DND-41 (cell line): ENCODE results near the gene RNFT1.

ENCODE experiments used
- ATAC-seq: fragments of 200-7000 bp; cut with Tn5 transposase; 3 replicates; pipeline ENCODE4 v1.9.1; 2021; ENCODE audit warnings: low read depth; ENCODE audit not compliant: insufficient read depth
- DNase-seq: peaks from one replicate; pipeline ENCODE4 v3.0.0-alpha.2; 2020
- H2AFZ ChIP-seq: 2 replicates; pipeline ENCODE4 v1.6.0; 2012; ENCODE audit warnings: low read depth, low read length
- H3K27ac ChIP-seq: 2 replicates; pipeline ENCODE4 v1.5.1; 2012; ENCODE audit warnings: low read length, inconsistent platforms
- H3K27me3 ChIP-seq: fragments of 200-600 bp; sonication (generic); 2 replicates; pipeline ENCODE4 v1.6.0; 2012; ENCODE audit warnings: low read length, mild to moderate bottlenecking, inconsistent platforms; ENCODE audit not compliant: insufficient read depth, poor library complexity
- H3K36me3 ChIP-seq: 2 replicates; pipeline ENCODE4 v1.5.1; 2012; ENCODE audit warnings: low read length, inconsistent platforms; ENCODE audit not compliant: insufficient read depth
- H3K4me1 ChIP-seq: 2 replicates; pipeline ENCODE4 v1.5.1; 2012; ENCODE audit warnings: mild to moderate bottlenecking, low read length; ENCODE audit not compliant: insufficient read depth
- H3K4me2 ChIP-seq: 2 replicates; pipeline ENCODE4 v1.6.0; 2012; ENCODE audit warnings: mild to moderate bottlenecking, moderate library complexity, low read length, inconsistent platforms; ENCODE audit not compliant: insufficient read depth
- H3K4me3 ChIP-seq, 2 experiments: fragments of 200-600 bp in 1 of 2; shearing (Covaris generic) in 1 of 2; 2 replicates each; pipeline ENCODE4 v1.5.1; 2012 to 2016; ENCODE audit warnings: inconsistent platforms in 2 of 2, low read length in 2 of 2, mild to moderate bottlenecking in 2 of 2, low read depth in 1 of 2, moderate library complexity in 1 of 2
- H3K79me2 ChIP-seq: 2 replicates; pipeline ENCODE4 v1.6.0; 2012; ENCODE audit warnings: low read length, inconsistent platforms; ENCODE audit not compliant: insufficient read depth
- H3K9ac ChIP-seq: 2 replicates; pipeline ENCODE4 v1.6.0; 2012; ENCODE audit warnings: low read depth, mild to moderate bottlenecking, inconsistent platforms, low read length, moderate library complexity
- H3K9me3 ChIP-seq: 2 replicates; pipeline ENCODE4 v1.5.1; 2012; ENCODE audit warnings: low read length, moderate library complexity, mild to moderate bottlenecking, inconsistent platforms; ENCODE audit not compliant: insufficient read depth, severe bottlenecking
- H4K20me1 ChIP-seq: 2 replicates; pipeline ENCODE4 v1.6.0; 2012; ENCODE audit warnings: low read length; ENCODE audit not compliant: insufficient read depth
- CTCF ChIP-seq: IDR thresholded peaks from 2 replicates; pipeline ENCODE4 v1.5.1; 2012; ENCODE audit warnings: borderline replicate concordance, low read length, moderate library complexity, mild to moderate bottlenecking; ENCODE audit not compliant: poor library complexity, severe bottlenecking; ENCODE audit errors: extremely low read depth
- EZH2 ChIP-seq: IDR thresholded peaks from 3 replicates; pipeline ENCODE4 v1.6.1; 2012; ENCODE audit warnings: borderline replicate concordance, low read depth, mild to moderate bottlenecking, moderate library complexity, low read length, inconsistent platforms; ENCODE audit not compliant: severe bottlenecking

RNFT1 gene

DNA sequence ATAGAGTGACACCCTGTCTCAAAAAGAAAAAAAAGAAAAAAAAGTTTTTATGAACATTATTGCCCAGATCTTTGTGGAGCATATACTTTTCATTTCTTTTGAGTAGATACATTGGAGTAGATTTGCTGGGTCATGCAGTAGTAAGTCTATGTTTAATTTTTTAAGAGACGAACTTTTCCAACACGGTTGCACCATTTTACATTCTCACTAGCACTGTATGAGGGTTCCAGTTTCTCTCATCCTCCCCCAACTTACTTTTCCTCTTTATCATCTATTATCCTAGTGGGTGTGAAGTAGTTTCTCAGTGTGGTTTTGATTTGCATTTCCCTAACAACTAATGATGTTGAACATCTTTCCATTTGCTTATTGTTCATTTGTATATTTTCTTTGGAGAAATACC lies 61.1 kb downstream of the RNFT1 start:
- no peak overlapping the region for H3K4me3 ChIP-seq
- H3K4me2 ChIP-seq = no peak overlapping the region
- H3K4me1 ChIP-seq = 0 out of 2 replicates have a peak, but pooled peaks cover 3% of the 10 kb centered on the region
- no peak overlapping the region for H3K27ac ChIP-seq
- ATAC-seq = no peak
- TF ChIP-seq CTCF (no peak), EZH2 (no peak)
- H3K9me3 ChIP-seq = no peaks in the 10 kb centered on the region
- no peak for DNase-seq
- no peak overlapping the region for H3K9ac ChIP-seq
- H3K79me2 ChIP-seq = peaks cover 95% of the 10 kb centered on the region
- peaks cover 39% of the 10 kb centered on the region for H4K20me1 ChIP-seq
- peaks cover 10% of the 10 kb centered on the region; the same call in 1 of the 2 replicates for H3K36me3 ChIP-seq
- H3K27me3 ChIP-seq = no peaks in the 10 kb centered on the region
- H2AFZ ChIP-seq = no peak overlapping the region
